ENCODE results near the gene KCNQ1OT1. TPM values are rescaled to one million over a fixed set of nuclear protein-coding genes. Genes with fewer than 3 reads are reported as not detected.

Gene KCNQ1OT1
- total RNA-seq, 2 experiments from 2014 or later = 0.33 to 0.44 TPM

- H3K27me3 Mint-ChIP-seq = no peaks in the 10 kb centered on the region
- ATAC-seq = no peak
- peaks cover 4% of the 10 kb centered on the region for H3K9me3 Mint-ChIP-seq (ENCODE audit: low read depth)
- peaks cover 4% of the 10 kb centered on the region for H3K4me1 Mint-ChIP-seq
- no peak overlapping the region for H3K4me3 Mint-ChIP-seq
- peaks cover 7% of the 10 kb centered on the region for H3K36me3 Mint-ChIP-seq
- CTCF ChIA-PET = no interaction called here
- peak; percentile 28 for DNase-seq
- no peak overlapping the region for H3K27ac Mint-ChIP-seq
These were observed 35.4 kb downstream of the KCNQ1OT1 start for GRCh38 chr11:2664376-2664775.

GRCh38 chr11:2663915-2664314 lies 35.9 kb downstream of the KCNQ1OT1 start:
- Mint-ChIP-seq H3K27me3 (no peaks in the 10 kb centered on the region), H3K27ac (no peak overlapping the region), H3K9me3 (ENCODE audit: low read depth) (peaks cover 4% of the 10 kb centered on the region), H3K36me3 (peaks cover 7% of the 10 kb centered on the region), H3K4me3 (no peak overlapping the region), H3K4me1 (peaks cover 4% of the 10 kb centered on the region)
- ATAC-seq (no peak), DNase-seq (no peak)
- CTCF ChIA-PET = no interaction called here

DNA sequence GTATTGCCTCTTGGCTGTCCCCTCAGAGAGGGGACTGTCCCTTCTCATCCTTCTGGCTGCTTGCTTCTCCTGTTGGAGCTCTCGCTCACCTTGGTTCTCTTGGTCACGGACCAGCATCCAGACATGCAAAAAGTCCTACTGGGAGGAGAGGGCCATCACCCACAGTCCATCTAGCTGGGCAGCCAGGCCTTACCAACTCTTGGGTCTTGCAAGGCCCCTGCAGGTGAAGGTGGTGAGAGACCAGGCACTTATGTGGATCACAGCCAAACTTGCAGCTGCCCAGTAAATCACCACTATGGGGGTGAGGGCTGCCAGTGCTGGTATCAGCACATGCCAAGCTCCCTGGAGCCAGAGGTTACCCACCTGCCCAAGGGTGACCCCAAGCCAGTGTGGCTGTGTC lies 36.3 kb downstream of the KCNQ1OT1 start:
- Mint-ChIP-seq H3K27ac (no peak overlapping the region), H3K4me1 (peaks cover 4% of the 10 kb centered on the region), H3K9me3 (ENCODE audit: low read depth) (peaks cover 4% of the 10 kb centered on the region), H3K4me3 (no peak overlapping the region), H3K27me3 (no peaks in the 10 kb centered on the region), H3K36me3 (peaks cover 7% of the 10 kb centered on the region)
- CTCF ChIA-PET = no interaction called here
- no peak for ATAC-seq
- peak; percentile 28 for DNase-seq

GRCh38 chr11:2662430-2663299 lies 37.1 kb downstream of the KCNQ1OT1 start:
- CTCF ChIA-PET = no interaction called here
- H3K27ac Mint-ChIP-seq = no peak overlapping the region
- no peak overlapping the region for H3K4me3 Mint-ChIP-seq
- H3K36me3 Mint-ChIP-seq = peaks cover 7% of the 10 kb centered on the region
- H3K9me3 Mint-ChIP-seq (ENCODE audit: low read depth) = peaks cover 4% of the 10 kb centered on the region
- H3K27me3 Mint-ChIP-seq = no peaks in the 10 kb centered on the region
- ATAC-seq (no peak), DNase-seq (no peak)
- no peaks in the 10 kb centered on the region for H3K4me1 Mint-ChIP-seq

DNA sequence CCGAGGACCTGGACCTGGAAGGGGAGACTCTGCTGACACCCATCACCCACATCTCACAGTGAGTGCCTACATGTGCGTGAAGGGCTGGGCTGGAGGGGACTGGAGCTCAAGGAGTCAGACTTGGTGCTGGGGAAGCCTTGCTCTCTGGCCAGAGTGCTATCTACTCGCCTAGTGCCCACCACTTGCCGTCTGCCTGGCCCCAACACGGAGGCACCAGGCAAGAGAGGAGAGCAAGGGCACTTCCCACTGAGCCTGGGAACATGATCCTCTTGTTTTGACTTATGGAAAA lies 37.8 kb downstream of the KCNQ1OT1 start:
- no peak for ATAC-seq
- CTCF ChIA-PET = no interaction called here
- Mint-ChIP-seq H3K27me3 (no peaks in the 10 kb centered on the region), H3K4me3 (no peak overlapping the region), H3K4me1 (no peaks in the 10 kb centered on the region), H3K27ac (no peak overlapping the region), H3K9me3 (ENCODE audit: low read depth) (peaks cover 4% of the 10 kb centered on the region), H3K36me3 (peaks cover 7% of the 10 kb centered on the region)
- no peak for DNase-seq

GRCh38 chr11:2661173-2662023 lies 38.4 kb downstream of the KCNQ1OT1 start:
- H3K36me3 Mint-ChIP-seq = peaks cover 7% of the 10 kb centered on the region
- H3K4me3 Mint-ChIP-seq = no peak overlapping the region
- H3K27ac Mint-ChIP-seq = no peak overlapping the region
- no peaks in the 10 kb centered on the region for H3K27me3 Mint-ChIP-seq
- CTCF ChIA-PET = no interaction called here
- no peak for ATAC-seq
- DNase-seq = no peak
- peaks cover 4% of the 10 kb centered on the region for H3K9me3 Mint-ChIP-seq (ENCODE audit: low read depth)
- H3K4me1 Mint-ChIP-seq = no peaks in the 10 kb centered on the region

DNA sequence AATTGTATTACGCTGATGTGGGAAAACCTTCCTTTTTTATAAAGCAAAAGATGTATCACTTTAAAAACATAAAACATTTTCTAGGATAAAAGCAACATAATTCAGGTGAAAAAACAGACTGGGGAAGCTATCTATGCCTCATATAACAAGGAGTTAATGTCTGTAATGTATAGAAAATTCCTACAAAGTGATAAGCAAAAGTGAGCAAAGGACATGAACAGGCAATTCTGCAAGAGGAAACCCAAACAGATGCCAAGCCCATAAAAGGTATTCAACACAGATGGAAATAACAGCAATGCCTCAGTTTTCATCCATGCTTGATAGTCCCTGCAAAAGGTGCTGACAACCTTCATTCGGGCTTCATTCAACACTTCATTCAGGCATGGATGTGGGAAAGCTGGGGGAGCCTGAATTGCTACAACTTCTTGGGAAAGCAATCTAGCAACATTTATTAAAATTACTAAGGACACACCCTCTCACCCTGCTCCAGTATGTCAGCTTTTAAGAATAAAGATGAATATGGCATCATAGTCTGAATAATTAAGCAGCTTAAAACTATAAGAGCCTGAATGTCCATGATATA lies 39.3 kb downstream of the KCNQ1OT1 start:
- no peak for ATAC-seq
- Mint-ChIP-seq H3K4me1 (no peaks in the 10 kb centered on the region), H3K4me3 (no peak overlapping the region), H3K27ac (no peak overlapping the region), H3K27me3 (no peaks in the 10 kb centered on the region), H3K9me3 (ENCODE audit: low read depth) (peaks cover 4% of the 10 kb centered on the region), H3K36me3 (peaks cover 7% of the 10 kb centered on the region)
- DNase-seq = no peak
- CTCF ChIA-PET = no interaction called here

DNA sequence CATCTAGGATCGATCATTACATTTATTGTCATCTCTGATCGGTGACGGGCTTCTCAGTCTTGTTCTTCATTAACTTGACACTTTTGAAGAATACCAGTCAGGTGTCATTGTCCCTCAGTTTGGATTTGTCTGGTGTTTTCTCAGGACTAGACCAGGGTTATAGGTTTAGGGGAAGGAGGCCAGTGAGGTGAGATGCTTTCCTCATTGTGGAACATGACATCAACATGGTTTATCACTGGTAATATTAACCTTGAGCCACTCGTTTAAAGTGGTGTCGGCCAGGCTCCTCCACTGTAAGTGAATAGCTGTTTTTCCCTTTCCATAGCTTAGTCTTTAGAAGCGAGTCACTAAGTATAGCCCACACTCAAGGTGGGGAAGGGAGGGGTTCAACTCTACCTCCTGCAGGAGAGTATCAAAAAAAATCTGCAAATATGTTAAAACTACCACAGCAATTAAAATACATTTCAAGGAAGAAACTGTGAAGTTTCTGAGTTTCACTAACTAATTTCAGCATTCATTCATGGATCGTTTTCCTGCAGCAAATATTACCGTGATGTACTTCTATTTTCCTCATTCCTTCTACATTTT lies 42.0 kb downstream of the KCNQ1OT1 start:
- no peak overlapping the region for H3K4me3 Mint-ChIP-seq

DNA sequence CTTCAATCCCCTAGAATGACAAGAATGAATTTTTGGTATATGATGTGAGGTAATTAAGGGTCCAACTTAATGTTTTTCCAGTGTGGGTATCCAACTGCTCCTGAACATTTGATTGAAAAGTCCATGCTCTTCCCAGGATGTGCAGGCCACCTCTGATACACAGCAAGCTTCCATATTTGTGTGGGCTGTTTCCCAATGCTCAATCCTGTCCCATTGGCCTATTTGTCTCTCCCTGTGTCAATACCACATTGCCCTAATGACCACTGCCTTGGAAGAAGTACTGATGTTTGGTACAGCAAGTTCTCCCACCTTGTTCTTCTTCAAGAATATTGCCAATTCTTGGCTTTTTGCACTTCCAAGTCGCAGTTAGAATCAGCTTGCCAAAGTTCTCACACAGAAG lies 42.9 kb downstream of the KCNQ1OT1 start:
- ATAC-seq (no peak), DNase-seq (no peak)
- Mint-ChIP-seq H3K4me3 (no peak overlapping the region), H3K36me3 (peaks cover 5% of the 10 kb centered on the region), H3K4me1 (no peaks in the 10 kb centered on the region), H3K27ac (no peak overlapping the region), H3K9me3 (ENCODE audit: low read depth) (peaks cover 4% of the 10 kb centered on the region), H3K27me3 (no peaks in the 10 kb centered on the region)
- CTCF ChIA-PET = interaction anchor here (0.7 kb wide), 1 partner anchor 124 kb away, joined by 4 read pairs; no protein-coding TSS in a partner anchor

More for the DNA sequence above, 42.0 kb downstream of the KCNQ1OT1 start:
- ATAC-seq (no peak), DNase-seq (no peak)
- CTCF ChIA-PET = interaction anchor here (0.7 to 0.8 kb wide), 2 partner anchors 125 kb away, joined by 3 to 4 read pairs; no protein-coding TSS in a partner anchor
- H3K4me1 Mint-ChIP-seq = no peaks in the 10 kb centered on the region
- H3K36me3 Mint-ChIP-seq = peaks cover 7% of the 10 kb centered on the region
- H3K27me3 Mint-ChIP-seq = no peaks in the 10 kb centered on the region
- peaks cover 4% of the 10 kb centered on the region for H3K9me3 Mint-ChIP-seq (ENCODE audit: low read depth)
- no peak overlapping the region for H3K27ac Mint-ChIP-seq

DNA sequence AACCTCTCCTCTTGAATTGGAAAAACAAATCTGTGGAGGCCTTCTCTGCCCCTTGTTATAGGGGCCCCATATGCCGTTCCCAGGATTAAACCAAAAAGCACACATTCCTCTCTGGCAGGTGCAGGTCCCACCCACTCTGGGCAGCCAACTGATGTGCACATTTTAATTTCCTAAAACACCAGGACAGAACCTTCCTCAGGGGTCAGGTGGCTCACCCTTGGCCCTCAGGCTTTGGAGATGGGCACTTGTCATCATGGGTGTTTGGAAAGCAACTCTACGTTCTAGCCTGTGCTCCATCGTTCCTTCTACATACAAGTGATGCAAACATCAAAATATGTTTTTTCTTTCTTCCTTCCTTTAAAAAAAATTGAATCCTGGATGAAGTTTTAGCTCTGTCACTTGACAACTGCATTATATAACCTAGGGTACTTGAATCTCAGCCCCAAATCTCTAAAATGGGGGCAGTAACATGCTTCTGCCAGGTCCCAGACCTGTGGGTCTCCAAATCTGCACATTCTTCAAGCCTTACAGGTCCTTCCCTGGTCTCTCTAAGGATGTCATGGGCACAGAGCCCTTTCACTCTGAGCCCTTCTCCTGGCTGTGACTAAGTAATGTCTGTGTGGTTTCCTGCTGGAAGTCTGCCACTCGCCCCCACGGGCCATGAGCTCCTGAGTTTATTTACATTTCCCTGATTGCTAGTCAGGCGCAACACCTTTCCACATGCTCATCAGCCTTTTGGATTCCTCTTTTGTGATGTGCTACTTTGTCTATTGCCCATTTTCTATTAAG lies 43.8 kb downstream of the KCNQ1OT1 start:
- no peak overlapping the region for H3K27ac Mint-ChIP-seq
- CTCF ChIA-PET = no interaction called here

GRCh38 chr11:2655016-2655719 lies 44.6 kb downstream of the KCNQ1OT1 start:
- ATAC-seq = no peak
- H3K4me1 Mint-ChIP-seq = no peaks in the 10 kb centered on the region
- CTCF ChIA-PET = no interaction called here
- H3K36me3 Mint-ChIP-seq = peaks cover 3% of the 10 kb centered on the region
- no peak overlapping the region for H3K27ac Mint-ChIP-seq
- H3K27me3 Mint-ChIP-seq = peaks cover 2% of the 10 kb centered on the region
- no peak overlapping the region for H3K4me3 Mint-ChIP-seq
- peaks cover 5% of the 10 kb centered on the region for H3K9me3 Mint-ChIP-seq (ENCODE audit: low read depth)
- no peak for DNase-seq

More for the DNA sequence above, 43.8 kb downstream of the KCNQ1OT1 start:
- ATAC-seq = no peak
- DNase-seq = no peak
- H3K9me3 Mint-ChIP-seq (ENCODE audit: low read depth) = peaks cover 2% of the 10 kb centered on the region
- H3K36me3 Mint-ChIP-seq = peaks cover 3% of the 10 kb centered on the region
- H3K4me1 Mint-ChIP-seq = no peaks in the 10 kb centered on the region
- H3K27me3 Mint-ChIP-seq = no peaks in the 10 kb centered on the region
- no peak overlapping the region for H3K4me3 Mint-ChIP-seq

- peaks cover 6% of the 10 kb centered on the region for H3K36me3 Mint-ChIP-seq
- CTCF ChIA-PET = no interaction called here
- H3K4me1 Mint-ChIP-seq = no peaks in the 10 kb centered on the region
- ATAC-seq (no peak), DNase-seq (no peak)
- H3K27ac Mint-ChIP-seq = no peak overlapping the region
- H3K27me3 Mint-ChIP-seq = peaks cover 3% of the 10 kb centered on the region
- H3K9me3 Mint-ChIP-seq (ENCODE audit: low read depth) = peaks cover 7% of the 10 kb centered on the region
- H3K4me3 Mint-ChIP-seq = no peak overlapping the region
These were observed 45.7 kb downstream of the KCNQ1OT1 start for GRCh38 chr11:2653930-2654739.
